Lower leg skin (tissue), 4 donors: ENCODE results near the gene TMEM144. TPM values are rescaled to one million over a fixed set of nuclear protein-coding genes. Genes with fewer than 3 reads are reported as not detected.

Source experiments
- DNase-seq, 2 donors: peaks; one replicate each; pipeline ENCODE4 v3.0.0-alpha.2; 2019; ENCODE audit warnings: low spot score in 2 of 2
- H3K4me3 ChIP-seq: fragments of 200-600 bp; sonication (generic); 2 replicates; pipeline ENCODE4 v1.5.1; 2017; ENCODE audit warnings: mild to moderate bottlenecking, low read depth; ENCODE audit not compliant: poor library complexity, severe bottlenecking
- CTCF ChIP-seq, 3 donors: fragments of 450-650 bp; IDR thresholded peaks; one replicate each; pipeline ENCODE4 v1.5.1; 2016; ENCODE audit warnings: antibody characterized with exemption in 3 of 3, mild to moderate bottlenecking in 3 of 3, moderate library complexity in 2 of 3
- POLR2A ChIP-seq, 2 donors: fragments of 450-650 bp; IDR thresholded peaks; one replicate each; pipeline ENCODE4 v1.6.1; 2016 to 2017; ENCODE audit warnings: antibody characterized with exemption in 2 of 2, mild to moderate bottlenecking in 1 of 2, moderate library complexity in 1 of 2
- whole genome bisulfite sequencing, 2 donors: methylation state at CpG; one replicate each; pipeline ENCODE4 v1.1.5; 2018; 5-methylcytosine and 5-hydroxymethylcytosine counted together
- intact Hi-C: fragments of 100-400 bp; cut with DNase I; formaldehyde crosslinking; loops from one replicate; pipeline ENCODE4 v1.15.0; 2023; ENCODE audit warnings: low total_unique reads
- total RNA-seq, 4 donors: library from RNA; depleted of rRNA; stranded (reverse); fragments of >200 nt; gene quantifications; one replicate each; pipeline ENCODE4 v1.1.0, GENCODE V29; 2016

The TMEM144 gene
- total RNA-seq, 4 donors from 2014 or later = 3.9 to 5.3 (median 4.6) TPM

GRCh38 chr4:158253350-158253980 lies 43.2 kb downstream of the TMEM144 start:
- peak in 1 of 2 donors; percentile 54 for DNase-seq
- TF ChIP-seq POLR2A (IDR thresholded peaks at IDR 0.05) (no peak), CTCF (IDR thresholded peaks at IDR 0.05) (no peak)
- H3K4me3 ChIP-seq = no peak overlapping the region
- 31 to 32% methylated on average over 6 of the region's 6 CpGs for WGBS, 2 donors
- intact Hi-C loops = loop anchor here (10.0 kb wide), 1 partner anchor 59 kb away; no protein-coding TSS in a partner anchor

- DNase-seq = no peak
- H3K4me3 ChIP-seq = no peak overlapping the region
- TF ChIP-seq POLR2A (IDR thresholded peaks at IDR 0.05) (no peak), CTCF (IDR thresholded peaks at IDR 0.05) (no peak)
- intact Hi-C loops = loop anchor here (10.0 kb wide), 1 partner anchor 59 kb away; no protein-coding TSS in a partner anchor
- 74 to 85% methylated on average over 2 of the region's 2 CpGs for WGBS, 2 donors
These were observed 44.0 kb downstream of the TMEM144 start for GRCh38 chr4:158254292-158254691.

GRCh38 chr4:158255727-158256324 lies 45.5 kb downstream of the TMEM144 start:
- H3K4me3 ChIP-seq = no peak overlapping the region
- TF ChIP-seq CTCF (IDR thresholded peaks at IDR 0.05) (no peak), POLR2A (IDR thresholded peaks at IDR 0.05) (no peak)
- intact Hi-C loops = loop anchor here (5.0 to 10.0 kb wide), 2 partner anchors 61 to 264 kb away; no protein-coding TSS in a partner anchor
- 35 to 39% methylated on average over 3 of the region's 3 CpGs for WGBS, 2 donors
- no peak for DNase-seq

GRCh38 chr4:158259955-158260575 lies 49.8 kb downstream of the TMEM144 start:
- DNase-seq = no peak
- H3K4me3 ChIP-seq = no peak overlapping the region
- intact Hi-C loops = loop anchor here (5.0 to 10.0 kb wide), 3 partner anchors 65 to 367 kb away; no protein-coding TSS in a partner anchor
- TF ChIP-seq CTCF (IDR thresholded peaks at IDR 0.05) (no peak), POLR2A (IDR thresholded peaks at IDR 0.05) (no peak)
- WGBS, 2 donors = 31 to 55% methylated on average over 3 of the region's 3 CpGs

- intact Hi-C loops = loop anchor here (5.0 kb wide), 1 partner anchor 366 kb away; no protein-coding TSS in a partner anchor
- no peak for DNase-seq
- WGBS, 2 donors = 77 to 87% methylated on average over 4 of the region's 4 CpGs
- no peak overlapping the region for H3K4me3 ChIP-seq
- TF ChIP-seq CTCF (IDR thresholded peaks at IDR 0.05) = no peak
- no peak for TF ChIP-seq POLR2A (IDR thresholded peaks at IDR 0.05)
These were observed 51.2 kb downstream of the TMEM144 start for GRCh38 chr4:158261480-158261879.
